Lung (tissue), 12 donors: ENCODE measurements around the gene HOXD1. TPM values are rescaled to one million over a fixed set of nuclear protein-coding genes. Genes with fewer than 3 reads are reported as not detected.

Experiments
- ATAC-seq: fragments of 200-7000 bp; cut with Tn5 transposase; one replicate; pipeline ENCODE4 v1.9.1; 2020; ENCODE audit warnings: moderate number of reproducible peaks; ENCODE audit not compliant: insufficient read depth, low FRiP score
- DNase-seq, 3 donors: peaks; one replicate each; pipeline ENCODE4 v3.0.0-alpha.2; 2013 to 2017
- H3K27ac ChIP-seq, 2 donors: one replicate each; pipeline ENCODE4 v1.5.1; 2013; ENCODE audit warnings: mild to moderate bottlenecking in 2 of 2, moderate library complexity in 2 of 2, control low read depth in 1 of 2, inconsistent platforms in 1 of 2, low read depth in 1 of 2, low read length in 1 of 2
- H3K27me3 ChIP-seq, 3 donors: one replicate each; pipeline ENCODE4 v1.5.1; 2013; ENCODE audit warnings: low read length in 2 of 3; ENCODE audit not compliant: control insufficient read depth in 3 of 3, insufficient read depth in 3 of 3
- H3K36me3 ChIP-seq, 4 donors: one replicate each; pipeline ENCODE4 v1.5.1; 2013; ENCODE audit warnings: low read length in 4 of 4, mild to moderate bottlenecking in 1 of 4, moderate library complexity in 1 of 4; ENCODE audit not compliant: control insufficient read depth in 4 of 4, insufficient read depth in 4 of 4
- H3K4me1 ChIP-seq, 5 donors: one replicate each; pipeline ENCODE4 v1.5.1; 2013; ENCODE audit warnings: low read length in 5 of 5, mild to moderate bottlenecking in 2 of 5, moderate library complexity in 1 of 5; ENCODE audit not compliant: control insufficient read depth in 5 of 5, insufficient read depth in 5 of 5
- H3K4me3 ChIP-seq: one replicate; pipeline ENCODE4 v1.5.1; 2013; ENCODE audit warnings: mild to moderate bottlenecking, control low read depth, moderate library complexity
- H3K9ac ChIP-seq, 2 donors: one replicate each; pipeline ENCODE4 v1.5.1; 2013; ENCODE audit warnings: low read length in 2 of 2, control low read depth in 1 of 2; ENCODE audit not compliant: insufficient read depth in 1 of 2
- H3K9me3 ChIP-seq, 4 donors: one replicate each; pipeline ENCODE4 v1.5.1; 2013; ENCODE audit warnings: low read length in 3 of 4, mild to moderate bottlenecking in 1 of 4, moderate library complexity in 1 of 4; ENCODE audit not compliant: control insufficient read depth in 4 of 4, insufficient read depth in 3 of 4
- CTCF ChIP-seq: IDR thresholded peaks from 2 replicates; pipeline ENCODE4 v1.5.1; 2012; ENCODE audit warnings: mild to moderate bottlenecking; ENCODE audit errors: control extremely low read depth, extremely low read depth
- WGBS, 2 donors: extraction: QIAGEN DNeasy Blood & Tissue Kit; methylation state at CpG; one replicate each; pipeline ENCODE4 v1.1.7; 2013; 5-methylcytosine and 5-hydroxymethylcytosine counted together
- polyA plus RNA-seq, 2 donors: library from polyadenylated mRNA; stranded (reverse); fragments of 200-250 nt; gene quantifications; one replicate each; pipeline ENCODE4 v1.2.1, GENCODE V29; 2013
- total RNA-seq, 2 donors: library from RNA; depleted of rRNA in 1 of 2; stranded (reverse); fragments of >200 nt in 1 of 2; gene quantifications; one replicate each; pipeline ENCODE4 v1.2.1, GENCODE V29; 2014 to 2021
- donor health status: control.
- donor health status: control.
- donor health status: Bipolar disorder and iron deficiency.
- donor health status: healthy.
- donor health status: DM: yes; HTN: yes; CAD: no.

HOXD1 gene
- total and polyA plus RNA-seq, 4 donors, result 0.40 to 3.2 (median 1.7) TPM

GRCh38 chr2:176167398-176167797, 21.1 kb upstream of the HOXD1 start:
- Histone ChIP-seq H3K36me3 (no peaks in the 10 kb centered on the region), H3K27me3 (peaks cover 27 to 97% (median 87%) of the 10 kb centered on the region in 3 donors), H3K9ac (no peak overlapping the region), H3K4me3 (no peak overlapping the region), H3K4me1 (peaks cover 0 to 12% (median 0%) of the 10 kb centered on the region in 5 donors), H3K9me3 (peaks cover 0 to 22% (median 0%) of the 10 kb centered on the region in 4 donors), H3K27ac (no peak overlapping the region)
- TF ChIP-seq CTCF, result no peak
- DNase-seq (no peak), ATAC-seq (no peak)
- 63 to 68% methylated on average over 1 of the region's 1 CpG for WGBS, 2 donors

- no peaks in the 10 kb centered on the region for H3K36me3 ChIP-seq
- no peak for TF ChIP-seq CTCF
- peaks cover 0 to 12% (median 0%) of the 10 kb centered on the region in 5 donors for H3K4me1 ChIP-seq
- ATAC-seq (no peak), DNase-seq (no peak)
- no peak overlapping the region for H3K9ac ChIP-seq
- no peak overlapping the region for H3K27ac ChIP-seq
- H3K4me3 ChIP-seq, result no peak overlapping the region
- 74 to 81% methylated on average over 5 of the region's 5 CpGs for WGBS, 2 donors
- H3K9me3 ChIP-seq, result peaks cover 0 to 14% (median 0%) of the 10 kb centered on the region in 4 donors
- H3K27me3 ChIP-seq, result peaks cover 19 to 99% (median 87%) of the 10 kb centered on the region in 3 donors
These were observed 19.3 kb upstream of the HOXD1 start for GRCh38 chr2:176169181-176169580.

- H3K4me3 ChIP-seq, result no peak overlapping the region
- TF ChIP-seq CTCF, result no peak
- peaks cover 0 to 14% (median 0%) of the 10 kb centered on the region in 5 donors for H3K4me1 ChIP-seq
- no peak overlapping the region for H3K27ac ChIP-seq
- no peaks in the 10 kb centered on the region for H3K36me3 ChIP-seq
- peaks cover 0 to 14% (median 0%) of the 10 kb centered on the region in 4 donors for H3K9me3 ChIP-seq
- peaks cover 19 to 99% (median 87%) of the 10 kb centered on the region in 3 donors for H3K27me3 ChIP-seq
- 54 to 72% methylated on average over 2 of the region's 2 CpGs for WGBS, 2 donors
- DNase-seq (no peak), ATAC-seq (no peak)
- H3K9ac ChIP-seq, result no peak overlapping the region
These were observed 18.8 kb upstream of the HOXD1 start for GRCh38 chr2:176169711-176170110.
